GM21360 (cell line): ENCODE data around the gene KRTAP10-1.
"Not testable (repeated sequence)": the region's sequence is repeated elsewhere in the genome, so short reads cannot be mapped to it uniquely, and the experiment has no call there.

Experiments
- ATAC-seq: cut with Tn5 transposase; IDR thresholded peaks from one replicate; pipeline ENCODE4 v1.9.1; 2021; ENCODE audit warnings: mild to moderate bottlenecking, moderate library complexity; ENCODE audit not compliant: unreplicated experiment

The KRTAP10-1 gene

GRCh38 chr21:44506279-44507255 is 33.4 kb downstream of the KRTAP10-1 start:
- no peak for ATAC-seq

- ATAC-seq: no peak
Observed at GRCh38 chr21:44505673-44506278, 34.2 kb downstream of the KRTAP10-1 start.

- no peak for ATAC-seq
Observed at GRCh38 chr21:44503901-44504399, 36.0 kb downstream of the KRTAP10-1 start.

GRCh38 chr21:44503006-44503889 is 36.7 kb downstream of the KRTAP10-1 start:
- ATAC-seq: not testable (repeated sequence)

GRCh38 chr21:44502171-44502958 is 37.6 kb downstream of the KRTAP10-1 start:
- ATAC-seq: no peak

GRCh38 chr21:44500111-44500510 is 39.9 kb downstream of the KRTAP10-1 start:
- no peak for ATAC-seq

GRCh38 chr21:44499631-44500030 is 40.4 kb downstream of the KRTAP10-1 start:
- no peak for ATAC-seq

- no peak for ATAC-seq
Observed at GRCh38 chr21:44499211-44499560, 40.8 kb downstream of the KRTAP10-1 start.

GRCh38 chr21:44498280-44499210 is 41.5 kb downstream of the KRTAP10-1 start:
- ATAC-seq: no peak

- ATAC-seq: no peak
Observed at GRCh38 chr21:44497703-44498126, 42.3 kb downstream of the KRTAP10-1 start.

GRCh38 chr21:44496564-44497550 is 43.1 kb downstream of the KRTAP10-1 start:
- ATAC-seq: no peak

- ATAC-seq: no peak
Observed at GRCh38 chr21:44495611-44496563, 44.1 kb downstream of the KRTAP10-1 start.

GRCh38 chr21:44494956-44495355 is 45.0 kb downstream of the KRTAP10-1 start:
- no peak for ATAC-seq

- ATAC-seq: no peak
Observed at GRCh38 chr21:44494418-44494817, 45.6 kb downstream of the KRTAP10-1 start.

- ATAC-seq: no peak
Observed at GRCh38 chr21:44492567-44493385, 47.2 kb downstream of the KRTAP10-1 start.

- ATAC-seq: no peak
Observed at GRCh38 chr21:44490816-44491215, 49.2 kb downstream of the KRTAP10-1 start.
